ENCODE results near the gene ADM2. TPM values are rescaled to one million over a fixed set of nuclear protein-coding genes. Genes with fewer than 3 reads are reported as not detected.

ADM2 gene
- total RNA-seq, 1 experiment from 2014 or later: 11.9 TPM

- H3K27me3 ChIP-seq (ENCODE audit: insufficient read depth, low read length): no peaks in the 10 kb centered on the region
- no peak overlapping the region for H3K56ac ChIP-seq (ENCODE audit: insufficient read length, low read depth, low read length)
- Mint-ChIP-seq H3K4me3 (no peak overlapping the region), H3K9me3 (no peaks in the 10 kb centered on the region; a peak in 1 of 5 replicates), H3K27me3 (ENCODE audit: low read depth) (peaks cover 10% of the 10 kb centered on the region), H3K4me1 (peaks cover 5 to 6% of the 10 kb centered on the region in 2 experiments), H3K36me3 (ENCODE audit: insufficient read depth in 1 of 3, low read depth in 3 of 3) (peaks cover 0 to 3% (median 0%) of the 10 kb centered on the region in 3 experiments; a peak in 2 of 7 replicates), H3K27ac (no peak overlapping the region; a peak in 1 of 7 replicates)
- no peak overlapping the region for H2AK5ac ChIP-seq (ENCODE audit: insufficient read length, low read length)
- H3K4me1 ChIP-seq (ENCODE audit: insufficient read depth, low read length): no peaks in the 10 kb centered on the region
- WGBS (ENCODE audit: extremely low coverage, insufficient read length, low lambda C conversion rate): no CpG with 5 or more reads among the region's 12 CpGs
- no peak for DNase-seq
- H2AFZ ChIP-seq (ENCODE audit: low read length): no peak overlapping the region
- H2BK120ac ChIP-seq (ENCODE audit: low read depth, low read length, poor library complexity, severe bottlenecking): no peak overlapping the region
- H2BK15ac ChIP-seq (ENCODE audit: low read depth, low read length): no peak overlapping the region
- no peaks in the 10 kb centered on the region for H3K79me2 ChIP-seq (ENCODE audit: insufficient read depth, low read length)
- no peak overlapping the region for H2BK20ac ChIP-seq (ENCODE audit: low read depth, low read length, poor library complexity, severe bottlenecking)
- no peak overlapping the region for H4K91ac ChIP-seq (ENCODE audit: insufficient read length, low read depth, low read length)
- no peaks in the 10 kb centered on the region for H3K23me2 ChIP-seq (ENCODE audit: insufficient read length, low read depth, low read length, poor library complexity, severe bottlenecking)
- H2BK12ac ChIP-seq (ENCODE audit: insufficient read length, low read depth, low read length): no peak overlapping the region
- H3K9ac ChIP-seq (ENCODE audit: extremely low read depth, insufficient read length, low read length): no peak overlapping the region
- no peaks in the 10 kb centered on the region for H3K79me1 ChIP-seq (ENCODE audit: insufficient read depth, low read depth, low read length, poor library complexity, severe bottlenecking)
- no peak overlapping the region for H3K18ac ChIP-seq (ENCODE audit: insufficient read length, low read depth, low read length)
- H3K4ac ChIP-seq (ENCODE audit: low read depth, low read length): no peak overlapping the region
- TF ChIP-seq CTCF (conservative IDR thresholded peaks at IDR 0.05): no peak
- H3T11ph ChIP-seq (ENCODE audit: low read length): no peak overlapping the region
- H3K4me2 ChIP-seq (ENCODE audit: insufficient read depth, insufficient read length, low read length): no peak overlapping the region
- no peak overlapping the region for H3K14ac ChIP-seq (ENCODE audit: insufficient read depth, low read length)
- no peak overlapping the region for H2BK5ac ChIP-seq (ENCODE audit: insufficient read length, low read length)
- no peak overlapping the region for H3K23ac ChIP-seq (ENCODE audit: insufficient read length, low read depth, low read length)
- no peak overlapping the region for H4K8ac ChIP-seq (replicated peaks; ENCODE audit: insufficient read length, low read depth, low read length)
- H3K27ac ChIP-seq (ENCODE audit: insufficient read length, low read depth, low read length): no peak overlapping the region
- H4K20me1 ChIP-seq (ENCODE audit: control insufficient read depth, insufficient read depth, insufficient read length): no peaks in the 10 kb centered on the region
- no peaks in the 10 kb centered on the region for H3K9me3 ChIP-seq (ENCODE audit: control insufficient read depth, low read depth, low read length)
- H4K5ac ChIP-seq (ENCODE audit: insufficient read length, low read depth, low read length): no peak overlapping the region
Observed at GRCh38 chr22:50500452-50500851, 19.1 kb downstream of the ADM2 start.
